ENCODE results near the gene ZNF74.

DNA sequence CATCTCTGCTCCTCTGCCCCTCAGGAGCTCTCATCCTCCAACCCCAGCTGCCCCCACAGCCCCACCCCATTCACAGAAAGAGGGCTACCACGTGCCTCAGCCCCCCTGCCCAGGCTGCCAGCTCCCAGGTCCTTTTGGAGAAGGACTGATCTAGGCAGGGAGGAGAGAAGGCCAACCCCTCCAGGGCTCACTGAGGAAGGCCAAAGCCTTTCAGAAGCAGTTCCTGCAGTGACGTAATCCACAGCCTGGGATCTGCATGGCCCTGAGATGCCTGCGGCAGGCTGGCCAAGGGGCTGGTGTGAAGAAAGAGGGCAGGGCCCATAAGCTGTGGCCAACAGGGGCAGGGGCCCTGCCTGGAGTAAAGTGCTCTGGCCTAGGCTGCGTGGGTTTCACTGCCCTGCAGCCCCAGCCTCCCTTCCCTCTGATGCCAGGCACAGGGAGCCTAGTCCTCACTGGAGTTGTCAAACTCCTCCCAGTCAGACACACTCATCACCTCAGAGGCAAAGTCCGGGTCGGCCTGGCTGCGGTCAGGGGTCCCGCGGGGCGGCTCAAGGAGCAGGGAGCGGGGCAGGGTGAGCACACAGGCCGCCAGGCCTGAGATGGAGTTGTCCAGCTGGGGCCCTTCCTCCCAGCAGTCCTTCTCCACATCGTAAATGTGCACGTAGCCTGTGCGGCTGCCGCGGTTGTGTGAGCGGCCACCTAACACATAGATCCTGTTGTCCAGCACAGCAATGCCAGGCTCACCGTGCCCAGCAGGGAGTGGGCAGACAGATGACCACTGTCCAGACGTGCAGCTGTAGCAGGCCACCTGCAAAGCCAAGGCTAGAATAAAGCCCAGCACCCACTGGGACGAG, 47.9 kb downstream of the ZNF74 start:
- TF ChIP-seq, protein P1, sequence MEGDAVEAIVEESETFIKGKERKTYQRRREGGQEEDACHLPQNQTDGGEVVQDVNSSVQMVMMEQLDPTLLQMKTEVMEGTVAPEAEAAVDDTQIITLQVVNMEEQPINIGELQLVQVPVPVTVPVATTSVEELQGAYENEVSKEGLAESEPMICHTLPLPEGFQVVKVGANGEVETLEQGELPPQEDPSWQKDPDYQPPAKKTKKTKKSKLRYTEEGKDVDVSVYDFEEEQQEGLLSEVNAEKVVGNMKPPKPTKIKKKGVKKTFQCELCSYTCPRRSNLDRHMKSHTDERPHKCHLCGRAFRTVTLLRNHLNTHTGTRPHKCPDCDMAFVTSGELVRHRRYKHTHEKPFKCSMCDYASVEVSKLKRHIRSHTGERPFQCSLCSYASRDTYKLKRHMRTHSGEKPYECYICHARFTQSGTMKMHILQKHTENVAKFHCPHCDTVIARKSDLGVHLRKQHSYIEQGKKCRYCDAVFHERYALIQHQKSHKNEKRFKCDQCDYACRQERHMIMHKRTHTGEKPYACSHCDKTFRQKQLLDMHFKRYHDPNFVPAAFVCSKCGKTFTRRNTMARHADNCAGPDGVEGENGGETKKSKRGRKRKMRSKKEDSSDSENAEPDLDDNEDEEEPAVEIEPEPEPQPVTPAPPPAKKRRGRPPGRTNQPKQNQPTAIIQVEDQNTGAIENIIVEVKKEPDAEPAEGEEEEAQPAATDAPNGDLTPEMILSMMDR (IDR thresholded peaks at IDR 0.05) = no peak
- TF ChIP-seq EP300 (IDR thresholded peaks at IDR 0.05) (no peak), POLR2AphosphoS5 (IDR thresholded peaks at IDR 0.05) (no peak)

Data from sigmoid colon (tissue), 4 donors.